HG03354 (cell line): Measurements from ENCODE around the gene CA12.

ENCODE experiments used
- ATAC-seq: cut with Tn5 transposase; IDR thresholded peaks from one replicate; pipeline ENCODE4 v1.9.1; 2021; ENCODE audit warnings: mild to moderate bottlenecking; ENCODE audit not compliant: unreplicated experiment, poor library complexity, severe bottlenecking

The CA12 gene

GRCh38 chr15:63341898-63342297 lies 39.7 kb downstream of the CA12 start:
- ATAC-seq: no peak

GRCh38 chr15:63340878-63341277 lies 40.8 kb downstream of the CA12 start:
- no peak for ATAC-seq

GRCh38 chr15:63340353-63340752 lies 41.3 kb downstream of the CA12 start:
- no peak for ATAC-seq

GRCh38 chr15:63339836-63340235 lies 41.8 kb downstream of the CA12 start:
- no peak for ATAC-seq

- ATAC-seq: no peak
Observed at GRCh38 chr15:63339006-63339766, 42.5 kb downstream of the CA12 start.

GRCh38 chr15:63338170-63338569 lies 43.5 kb downstream of the CA12 start:
- no peak for ATAC-seq

- ATAC-seq: no peak
Observed at GRCh38 chr15:63337046-63337445, 44.6 kb downstream of the CA12 start.

- ATAC-seq: no peak
Observed at GRCh38 chr15:63335543-63336240, 46.0 kb downstream of the CA12 start.

GRCh38 chr15:63334821-63335220 lies 46.8 kb downstream of the CA12 start:
- ATAC-seq: no peak

GRCh38 chr15:63332367-63333124 lies 49.1 kb downstream of the CA12 start:
- ATAC-seq: no peak

GRCh38 chr15:63331456-63331855 lies 50.2 kb downstream of the CA12 start:
- ATAC-seq: no peak

- no peak for ATAC-seq
Observed at GRCh38 chr15:63330926-63331325, 50.7 kb downstream of the CA12 start.

- ATAC-seq: no peak
Observed at GRCh38 chr15:63329567-63330350, 51.9 kb downstream of the CA12 start.

GRCh38 chr15:63327648-63328421 lies 53.8 kb downstream of the CA12 start:
- no peak for ATAC-seq

- no peak for ATAC-seq
Observed at GRCh38 chr15:63324770-63325169, 56.9 kb downstream of the CA12 start.

- no peak for ATAC-seq
Observed at GRCh38 chr15:63323798-63324563, 57.7 kb downstream of the CA12 start.

GRCh38 chr15:63322541-63322940 lies 59.1 kb downstream of the CA12 start:
- no peak for ATAC-seq

- no peak for ATAC-seq
Observed at GRCh38 chr15:63321462-63321861, 60.2 kb downstream of the CA12 start.
